HG02981 (cell line): ENCODE results near the gene TXNL1.

Experiments used
- ATAC-seq: cut with Tn5 transposase; IDR thresholded peaks from one replicate; pipeline ENCODE4 v1.9.1; 2021; ENCODE audit warnings: mild to moderate bottlenecking, moderate library complexity; ENCODE audit not compliant: unreplicated experiment

Gene TXNL1

GRCh38 chr18:56570978-56571377 is 67.4 kb downstream of the TXNL1 start:
- no peak for ATAC-seq

GRCh38 chr18:56569416-56569815 is 69.0 kb downstream of the TXNL1 start:
- no peak for ATAC-seq

GRCh38 chr18:56568986-56569385 is 69.4 kb downstream of the TXNL1 start:
- no peak for ATAC-seq

GRCh38 chr18:56565551-56566345 is 72.6 kb downstream of the TXNL1 start:
- ATAC-seq = no peak

GRCh38 chr18:56565046-56565445 is 73.3 kb downstream of the TXNL1 start:
- ATAC-seq = no peak

GRCh38 chr18:56563568-56563967 is 74.8 kb downstream of the TXNL1 start:
- ATAC-seq = no peak

GRCh38 chr18:56562479-56562878 is 75.9 kb downstream of the TXNL1 start:
- ATAC-seq = no peak

- no peak for ATAC-seq
Observed at GRCh38 chr18:56560992-56561391, 77.4 kb downstream of the TXNL1 start.

- no peak for ATAC-seq
Observed at GRCh38 chr18:56559044-56559443, 79.3 kb downstream of the TXNL1 start.

GRCh38 chr18:56556907-56557306 is 81.5 kb downstream of the TXNL1 start:
- no peak for ATAC-seq

- ATAC-seq = no peak
Observed at GRCh38 chr18:56550121-56550520, 88.3 kb downstream of the TXNL1 start.
